Daoy (cell line): ENCODE measurements around the gene RAD51B. TPM values are rescaled to one million over a fixed set of nuclear protein-coding genes. Genes with fewer than 3 reads are reported as not detected.

Experiments
- DNase-seq: peaks from one replicate; pipeline ENCODE4 v3.0.0-alpha.2; 2015; ENCODE audit warnings: low read depth
- total RNA-seq: library from RNA; depleted of rRNA; stranded (reverse); fragments of >200 nt; shearing (Covaris generic); gene quantifications from 2 replicates; pipeline ENCODE4 v1.2.3, GENCODE V29; 2014; rRNA removed

Gene RAD51B
- total RNA-seq, 1 experiment from 2014 or later: 15.8 TPM

DNA sequence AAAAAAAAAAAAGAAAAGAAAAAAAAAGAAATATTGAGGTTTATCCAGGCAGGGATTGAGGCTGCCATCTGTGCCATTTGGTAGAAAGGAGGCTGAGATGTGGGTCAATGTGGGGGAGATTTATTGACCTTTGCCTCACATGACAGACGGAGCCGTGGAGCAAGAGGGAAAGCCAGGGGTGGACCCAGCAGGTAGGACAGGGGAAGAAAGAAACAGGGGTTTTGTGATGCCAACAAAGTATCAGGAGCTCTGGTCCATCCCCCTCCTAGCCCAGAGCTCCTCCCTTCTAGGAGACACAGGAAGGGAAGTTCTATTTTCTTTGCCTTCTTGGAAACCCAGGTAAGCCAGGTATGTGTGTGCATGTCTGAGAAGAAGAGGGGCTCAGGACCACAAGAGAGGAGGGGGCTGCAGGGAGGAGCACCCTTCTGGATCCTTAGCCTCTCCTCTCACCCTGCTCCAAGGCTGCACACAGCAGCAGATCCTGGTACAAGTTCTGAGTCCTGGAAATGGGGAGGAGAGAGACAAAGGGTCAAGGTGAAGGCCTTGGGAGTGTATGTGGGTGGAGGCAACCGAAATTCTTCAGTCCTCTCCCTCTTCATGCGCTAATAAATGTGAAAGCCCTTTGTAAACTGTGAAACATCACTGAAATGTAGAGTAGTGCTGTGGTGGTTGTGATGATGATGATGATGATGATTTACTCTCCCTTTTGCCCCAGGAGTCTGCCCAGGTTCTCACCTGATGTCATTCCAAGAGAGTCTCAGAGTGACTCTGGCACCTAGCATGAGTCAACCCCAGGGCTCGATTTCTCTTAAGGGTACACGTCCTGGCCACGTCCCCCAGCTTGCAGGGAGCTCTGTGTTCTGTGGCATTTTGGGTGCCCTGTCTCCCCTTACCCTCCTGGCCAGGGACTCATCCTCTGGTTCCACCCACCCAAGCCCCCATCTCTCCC is 947.0 kb downstream of the RAD51B start:
- DNase-seq: no peak

DNA sequence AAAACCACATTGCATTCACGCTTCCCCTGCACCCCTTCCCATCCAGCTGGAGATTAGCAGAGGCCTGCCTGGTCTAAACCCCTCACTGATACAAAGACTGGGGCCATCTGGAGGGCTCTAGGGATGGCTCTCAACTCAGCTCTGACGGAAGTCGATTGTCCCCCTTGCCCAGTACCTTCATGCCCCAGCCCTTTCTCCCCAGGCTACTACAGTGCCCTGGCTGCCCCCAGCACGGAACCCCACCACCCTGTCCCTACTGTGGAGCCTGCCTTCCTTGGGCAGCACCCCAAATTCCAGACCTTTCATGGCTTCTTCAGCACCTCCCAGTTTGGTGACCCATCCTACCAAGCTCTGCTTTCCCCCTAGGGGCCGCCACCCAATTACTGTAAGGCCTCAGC is 947.7 kb downstream of the RAD51B start:
- DNase-seq: no peak

- no peak for DNase-seq
These were observed 948.7 kb downstream of the RAD51B start for GRCh38 chr14:68768316-68768715.

DNA sequence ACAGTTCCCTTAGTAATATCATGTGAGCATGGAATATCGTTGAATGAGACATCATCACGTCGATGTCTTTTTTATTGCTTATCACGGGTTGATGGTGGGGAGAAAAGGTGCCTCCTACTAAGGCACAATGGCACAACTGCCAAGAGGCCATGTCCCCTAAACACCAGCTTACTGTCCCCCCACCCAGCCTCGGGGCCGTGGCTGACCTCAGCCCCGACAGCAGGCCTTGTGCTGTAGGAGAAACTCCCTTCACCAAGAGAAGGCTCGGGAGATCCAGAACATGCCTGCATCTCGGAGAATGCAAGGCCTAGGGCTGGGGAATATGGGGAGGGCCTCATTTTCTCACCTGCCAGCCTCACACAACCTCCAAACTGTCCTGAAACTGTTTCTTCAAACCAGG is 950.5 kb downstream of the RAD51B start:
- DNase-seq: no peak

- DNase-seq: no peak
These were observed 951.1 kb downstream of the RAD51B start for GRCh38 chr14:68770553-68771286.

DNA sequence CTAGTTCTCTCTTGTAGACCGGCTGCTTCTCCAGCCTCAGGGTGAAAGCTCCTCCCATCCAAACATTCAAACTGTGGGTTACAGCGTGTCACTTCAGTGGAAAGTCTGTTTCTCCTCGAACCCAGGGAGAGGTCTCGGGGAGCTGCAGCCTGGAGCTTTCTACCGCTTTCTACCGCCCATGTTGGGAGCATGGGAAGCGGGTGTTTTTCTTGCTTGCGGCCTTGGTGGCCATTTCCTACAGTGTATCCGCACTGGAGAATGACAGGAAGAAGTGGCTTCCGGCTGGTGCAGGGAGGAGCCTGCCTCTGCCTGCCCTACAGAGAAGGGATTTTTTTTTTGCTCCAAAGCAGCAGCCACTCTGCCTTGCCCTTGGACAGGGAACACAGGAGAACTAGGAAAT is 952.1 kb downstream of the RAD51B start:
- DNase-seq: no peak

DNA sequence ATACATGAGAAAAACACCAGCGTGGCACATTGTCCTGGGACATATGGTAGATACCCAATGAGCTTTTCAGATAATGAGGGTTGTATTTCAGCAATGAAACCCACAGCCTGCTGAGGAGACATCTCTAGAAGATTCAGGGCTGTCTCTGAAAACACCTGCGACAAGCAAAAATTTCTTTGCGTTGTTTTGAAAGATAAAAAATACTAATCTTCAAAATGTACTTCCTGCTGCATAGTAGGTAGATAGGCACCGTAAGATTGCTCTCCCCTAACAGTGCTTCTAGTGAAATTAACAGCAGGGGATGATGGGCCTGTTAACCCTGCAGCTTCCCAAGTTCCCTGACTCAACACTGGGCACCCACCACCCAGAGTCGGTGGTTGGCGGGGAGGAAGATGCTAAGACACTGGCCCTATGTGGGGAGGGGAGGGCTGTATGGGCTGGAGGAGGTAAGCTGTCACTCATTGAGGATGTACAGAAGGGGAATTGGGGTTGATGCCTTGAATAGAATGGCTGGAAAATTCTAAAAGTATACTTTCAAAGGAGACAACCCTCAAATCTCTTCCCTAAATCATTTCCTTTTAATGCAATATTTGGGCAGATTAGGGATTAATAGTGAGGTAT is 953.3 kb downstream of the RAD51B start:
- DNase-seq: no peak

GRCh38 chr14:68774771-68775613 is 955.4 kb downstream of the RAD51B start:
- peak; percentile 44 for DNase-seq

DNA sequence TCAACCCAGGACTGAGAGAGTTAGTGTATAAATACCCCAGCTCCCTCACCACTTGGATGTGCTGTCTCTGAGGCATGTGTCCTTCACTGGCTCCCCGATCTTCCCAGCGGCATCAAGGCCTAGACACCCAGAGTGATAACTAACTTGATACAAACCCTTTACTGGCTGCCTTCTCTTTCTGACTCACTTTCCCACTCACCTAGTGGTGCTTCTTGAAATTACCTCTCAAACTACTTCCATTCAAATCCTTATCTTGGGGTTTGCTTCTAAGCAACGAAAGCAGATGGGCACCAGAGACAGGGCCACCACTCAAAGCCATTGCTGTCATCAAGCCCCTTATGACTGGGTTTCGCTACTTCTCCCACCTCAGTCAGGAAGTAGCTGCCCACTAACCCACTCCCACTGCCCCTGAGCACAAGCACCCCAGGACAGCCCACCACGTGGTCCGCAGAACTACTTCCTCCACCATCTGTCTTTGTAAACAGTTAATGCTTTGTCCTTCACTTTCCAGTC is 956.1 kb downstream of the RAD51B start:
- DNase-seq: no peak

DNA sequence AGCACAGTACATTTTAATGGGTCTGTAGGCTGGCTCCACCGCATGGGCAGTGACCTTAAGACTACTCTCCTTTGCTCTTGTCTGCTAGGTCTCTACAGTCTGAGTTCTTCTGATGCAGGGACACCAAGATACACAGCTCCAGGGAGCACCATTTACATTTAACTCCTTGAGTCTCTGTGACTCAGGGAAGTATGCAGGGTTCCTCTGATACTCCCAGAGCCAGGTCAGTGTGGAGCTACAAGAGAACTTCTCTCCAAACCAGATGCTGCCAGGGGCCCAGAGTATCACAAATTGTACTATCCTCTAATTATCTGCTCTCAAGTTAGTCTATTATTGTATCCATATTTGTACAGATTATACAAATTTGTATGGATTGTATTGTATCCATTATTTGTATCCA is 958.1 kb downstream of the RAD51B start:
- DNase-seq: no peak

Other genes with a start within 250 kb of the RAD51B start
- gene PIGH, start 219.5 kb upstream of the RAD51B start, total RNA-seq: 29.4 and 31.4 TPM in 2 replicates
- 19.4 and 37.1 TPM in 2 replicates for gene ARG2, start 199.9 kb upstream of the RAD51B start, total RNA-seq
- 52.6 and 55.9 TPM in 2 replicates for gene VTI1B, start 145.1 kb upstream of the RAD51B start, total RNA-seq
- 97.4 and 100 TPM in 2 replicates for gene RDH11, start 124.0 kb upstream of the RAD51B start, total RNA-seq
- gene RDH12, start 117.9 kb upstream of the RAD51B start, total RNA-seq: 0.06 TPM in 1 of 2 replicates, not detected in the other
- gene ZFYVE26, start 3.2 kb upstream of the RAD51B start, total RNA-seq: 9.0 and 13.9 TPM in 2 replicates